ENCODE results near the gene SMARCB1.

GRCh38 chr22:23751441-23751996 is 35.2 kb upstream of the SMARCB1 start:
- TF ChIP-seq CTCF (IDR thresholded peaks at IDR 0.05; ENCODE audit: low read depth, low read length) (no peak), POLR2A (IDR thresholded peaks at IDR 0.05; ENCODE audit: extremely low read depth, insufficient read length) (no peak), MYC (IDR thresholded peaks at IDR 0.05; ENCODE audit: low read depth, low read length) (no peak)
